HepG2 (cell line): ENCODE results near the gene ZER1. TPM values are rescaled to one million over a fixed set of nuclear protein-coding genes. Genes with fewer than 3 reads are reported as not detected.

Source experiments
- ATAC-seq: fragments of 200-7000 bp; cut with Tn5 transposase; 3 replicates; pipeline ENCODE4 v1.9.1; 2020; ENCODE audit warnings: mild to moderate bottlenecking, moderate library complexity
- BruUV-seq: library from RNA; stranded (reverse); fragments of 400-500 nt; replicated peaks from 2 replicates; lab custom pipeline; 2021; lab: Mats Ljungman, UMichigan
- CTCF ChIA-PET: fragments of 300-600 bp; formaldehyde crosslinking; extraction: SDS; loops from one replicate; lab custom pipeline; 2021; ENCODE audit warnings: low total read pairs, inconsistent platforms, low intra/inter-chr PET ratio; lab: Yijun Ruan, JAX
- POLR2A ChIA-PET: fragments of 350-600 bp; sonication (Branson Sonifier 250); formaldehyde crosslinking; loops from one replicate; lab custom pipeline; 2020; ENCODE audit warnings: antibody characterized with exemption, inconsistent platforms; lab: Yijun Ruan, JAX
- DNase-seq: peaks from one replicate; pipeline ENCODE4 v3.0.0-alpha.2; 2015; ENCODE audit warnings: low spot score
- FAIRE-seq: peaks from 3 replicates; lab custom pipeline; 2011; peaks lifted over from hg19 to GRCh38; lab: Jason Lieb, UNC
- H2AFZ ChIP-seq: one replicate; pipeline ENCODE4 v1.6.1; 2011; ENCODE audit warnings: low read length, inconsistent platforms
- H3K27ac ChIP-seq: fragments of 300-600 bp; 3 replicates; pipeline ENCODE4 v1.8.0; 2011; ENCODE audit warnings: mixed run types, mild to moderate bottlenecking, mixed read lengths, low read length, inconsistent platforms; ENCODE audit not compliant: insufficient read depth; ENCODE audit errors: extremely low read length
- H3K27me3 ChIP-seq, 2 experiments: fragments of 200-600 bp in 1 of 2; 2 replicates in 1 of 2; 3 replicates in 1 of 2; pipeline versions ENCODE4 v1.6.0 to v1.8.0; 2011; ENCODE audit warnings: low read length in 2 of 2, mild to moderate bottlenecking in 2 of 2, moderate library complexity in 2 of 2, inconsistent platforms in 1 of 2; ENCODE audit not compliant: insufficient read depth in 2 of 2, control insufficient read depth in 1 of 2
- H3K36me3 ChIP-seq, 2 experiments: fragments of 200-600 bp in 1 of 2; replicated peaks in 1 of 2; 2 replicates in 1 of 2; 3 replicates in 1 of 2; pipeline versions ENCODE4 v1.5.1 to v1.8.0; 2011; ENCODE audit warnings: low read length in 2 of 2, inconsistent platforms in 1 of 2; ENCODE audit not compliant: insufficient read depth in 2 of 2, control insufficient read depth in 1 of 2
- H3K4me1 ChIP-seq: 2 replicates; pipeline ENCODE4 v1.5.1; 2012; ENCODE audit warnings: low read length, inconsistent platforms; ENCODE audit not compliant: insufficient read depth
- H3K4me2 ChIP-seq: 2 replicates; pipeline ENCODE4 v1.6.0; 2011; ENCODE audit warnings: low read depth, low read length, inconsistent platforms
- H3K4me3 ChIP-seq, 3 experiments: fragments of 200-600 bp in 1 of 3; sonication (generic), shearing (Covaris generic) in 1 of 3; replicated peaks in 1 of 3; 2 replicates each; pipeline ENCODE4 v1.5.1; 2011 to 2016; ENCODE audit warnings: low read length in 3 of 3, inconsistent platforms in 2 of 3, low read depth in 2 of 3, mild to moderate bottlenecking in 2 of 3, control low read depth in 1 of 3, mixed read lengths in 1 of 3; ENCODE audit not compliant: insufficient read depth in 1 of 3
- H3K79me2 ChIP-seq: one replicate; pipeline ENCODE4 v1.6.1; 2011; ENCODE audit warnings: low read length, inconsistent platforms; ENCODE audit not compliant: insufficient read depth
- H3K9ac ChIP-seq: 2 replicates; pipeline ENCODE4 v1.6.0; 2011; ENCODE audit warnings: mild to moderate bottlenecking, low read depth, low read length, inconsistent platforms; ENCODE audit not compliant: insufficient read depth
- H3K9me3 ChIP-seq: 2 replicates; pipeline ENCODE4 v1.5.1; 2012; ENCODE audit warnings: mild to moderate bottlenecking, low read length
- H4K20me1 ChIP-seq: 2 replicates; pipeline ENCODE4 v1.6.0; 2011; ENCODE audit warnings: inconsistent platforms, mild to moderate bottlenecking, low read length, moderate library complexity; ENCODE audit not compliant: insufficient read depth
- AHR ChIP-seq: IDR thresholded peaks from 2 replicates; pipeline ENCODE4 v1.6.1; 2018; ENCODE audit warnings: missing genetic modification reagents, missing compliant biosample characterization
- ARID2 ChIP-seq: sonication (generic); formaldehyde crosslinking; IDR thresholded peaks from 2 replicates; pipeline ENCODE4 v1.8.1; 2022; ENCODE audit warnings: mild to moderate bottlenecking, missing genetic modification reagents, borderline replicate concordance
- FOXK2 ChIP-seq: fragments of 450-650 bp; IDR thresholded peaks from 2 replicates; pipeline ENCODE4 v1.6.1; 2016
- GZF1 ChIP-seq: sonication (generic); formaldehyde crosslinking; IDR thresholded peaks from 2 replicates; pipeline ENCODE4 v1.5.1; 2020; ENCODE audit warnings: mild to moderate bottlenecking, missing genetic modification reagents
- IRF2 ChIP-seq: IDR thresholded peaks from 2 replicates; pipeline ENCODE4 v1.6.1; 2018; ENCODE audit warnings: missing genetic modification reagents, missing compliant biosample characterization
- ISL2 ChIP-seq: sonication (generic); formaldehyde crosslinking; IDR thresholded peaks from 2 replicates; pipeline ENCODE4 v1.5.0; 2020; ENCODE audit warnings: missing genetic modification reagents
- LRRFIP1 ChIP-seq: sonication (generic); formaldehyde crosslinking; conservative IDR thresholded peaks from 2 replicates; pipeline ENCODE4 v1.4.0; 2020; ENCODE audit warnings: missing genetic modification reagents
- MAFK ChIP-seq, 2 experiments: IDR thresholded peaks in 1 of 2; conservative IDR thresholded peaks in 1 of 2; 2 replicates each; pipeline ENCODE4 v1.6.1; 2011; ENCODE audit warnings: improper control_type of control experiment in 2 of 2, low read length in 2 of 2
- NFKB2 ChIP-seq: sonication (generic); formaldehyde crosslinking; IDR thresholded peaks from 2 replicates; pipeline ENCODE4 v1.4.0; 2020; ENCODE audit warnings: missing genetic modification reagents, borderline replicate concordance
- RARG ChIP-seq: sonication (generic); formaldehyde crosslinking; IDR thresholded peaks from 2 replicates; pipeline ENCODE4 v1.4.0; 2020; ENCODE audit warnings: low read depth, mild to moderate bottlenecking, missing genetic modification reagents
- SRSF4 ChIP-seq: fragments of 200-400 bp; formaldehyde crosslinking; IDR thresholded peaks from one replicate; pipeline ENCODE4 v1.6.1; 2018; ENCODE audit warnings: mild to moderate bottlenecking, low read depth, low read length, moderate library complexity; ENCODE audit not compliant: poor library complexity, severe bottlenecking
- TFAP4 ChIP-seq: sonication (generic); IDR thresholded peaks from 2 replicates; pipeline ENCODE4 v1.6.1; 2016; ENCODE audit warnings: low read depth, borderline replicate concordance
- ZFYVE20 ChIP-seq: sonication (generic); formaldehyde crosslinking; IDR thresholded peaks from 2 replicates; pipeline ENCODE4 v1.8.0; 2023; ENCODE audit warnings: low read depth, mild to moderate bottlenecking, moderate library complexity, missing genetic modification reagents, borderline replicate concordance
- ZKSCAN1 ChIP-seq: fragments of 150-350 bp; IDR thresholded peaks from 2 replicates; pipeline ENCODE4 v1.6.1; 2014; ENCODE audit warnings: low read length
- ZNF567 ChIP-seq: sonication (generic); formaldehyde crosslinking; IDR thresholded peaks from 2 replicates; pipeline ENCODE4 v1.8.1; 2023; ENCODE audit warnings: mild to moderate bottlenecking, missing genetic modification reagents, borderline replicate concordance
- ZNF569 ChIP-seq: sonication (generic); formaldehyde crosslinking; IDR thresholded peaks from 2 replicates; pipeline ENCODE4 v1.5.0; 2020; ENCODE audit warnings: mild to moderate bottlenecking, missing genetic modification reagents, moderate library complexity, borderline replicate concordance
- ZNF761 ChIP-seq: sonication (generic); formaldehyde crosslinking; conservative IDR thresholded peaks from 2 replicates; pipeline ENCODE4 v1.4.0; 2020; ENCODE audit warnings: mild to moderate bottlenecking, missing genetic modification reagents
- ZZZ3 ChIP-seq: sonication (generic); formaldehyde crosslinking; IDR thresholded peaks from 2 replicates; pipeline ENCODE4 v1.4.0; 2020; ENCODE audit warnings: missing genetic modification reagents, mild to moderate bottlenecking, borderline replicate concordance
- WGBS: methylation state at CpG from one replicate; pipeline ENCODE4 v1.1.6; 2017; ENCODE audit warnings: low lambda C conversion rate; 5-methylcytosine and 5-hydroxymethylcytosine counted together
- in situ Hi-C: cut with HindIII; loops from 2 replicates; pipeline ENCODE4 v1.10.0; 2017; ENCODE audit warnings: low pct_unique_long_range_greater_than_20kb; ENCODE audit not compliant: extremely low pct_ligation_motif_present
- intact Hi-C: fragments of 100-400 bp; cut with micrococcal nuclease; formaldehyde crosslinking; loops from one replicate; pipeline ENCODE4 v1.10.0; 2022; ENCODE audit not compliant: unreplicated experiment
- polyA plus RNA-seq, 8 experiments: library from polyadenylated mRNA; depleted of rRNA in 3 of 8; stranded (reverse) in 7 of 8; unstranded in 1 of 8; fragments of >200 nt; fragmentation: Illumina TruSeq in 4 of 8; extraction: Trizol in 4 of 8; gene quantifications; 2 replicates each; pipeline versions ENCODE4 v1.2.1 to v1.2.3, GENCODE V29; 2011 to 2016; ENCODE audit warnings: low read depth in 4 of 8, missing spikeins in 1 of 8, mixed read lengths in 1 of 8; ENCODE audit not compliant: insufficient read depth in 1 of 8
- total RNA-seq, 5 experiments: library from RNA; depleted of rRNA; stranded (reverse); fragments of >200 nt; fragmentation: Illumina TruSeq; extraction: Trizol; gene quantifications; 2 replicates each; pipeline ENCODE4 v1.2.3, GENCODE V29; 2016; ENCODE audit warnings: low read depth in 1 of 5

ZER1 gene
- total and polyA plus RNA-seq, 2 of the 13 experiments (the other 11 are each of a cell fraction or from before 2014, with no cell fraction given) = 7.7 to 40.0 TPM

- TF ChIP-seq LRRFIP1 (CRISPR knock-in tag) (no peak), IRF2 (CRISPR knock-in tag) (no peak), TFAP4 (no peak), ZNF567 (CRISPR knock-in tag) (no peak), ZKSCAN1 (no peak), ZNF761 (CRISPR knock-in tag) (no peak), ZZZ3 (CRISPR knock-in tag) (no peak), MAFK (conservative IDR thresholded peaks at IDR 0.05 in 1 of 2, IDR thresholded peaks at IDR 0.05 in 1 of 2; ENCODE audit: low read length in 2 of 2) (no peak), FOXK2 (no peak)
Measured at GRCh38 chr9:128773049-128773448, 1.3 kb upstream of the ZER1 start (continued).

- Histone ChIP-seq H3K4me2 (peak overlapping the region; percentile 87), H3K4me3 (peak overlapping the region; percentile 80 to 99 (median 96)), H3K27me3 (no peaks in the 10 kb centered on the region; a peak in 1 of 5 replicates), H3K9me3 (no peaks in the 10 kb centered on the region), H3K27ac (peak overlapping the region; percentile 68), H3K36me3 (no peaks in the 10 kb centered on the region), H4K20me1 (no peaks in the 10 kb centered on the region), H3K9ac (peak overlapping the region; percentile 79), H2AFZ (no peak overlapping the region), H3K79me2 (peaks cover 16% of the 10 kb centered on the region), H3K4me1 (peaks cover 19% of the 10 kb centered on the region)
- CTCF ChIA-PET = interaction anchor here (1.6 kb wide), 1 partner anchor 38 kb away, joined by 4 read pairs; no protein-coding TSS in a partner anchor
- intact Hi-C loops = loop anchor here (2.0 kb wide), 1 partner anchor 38 kb away; no protein-coding TSS in a partner anchor
- 0% methylated on average over 23 of the region's 28 CpGs for WGBS
- no TSS peak for BruUV-seq
- in situ Hi-C loops = no loop called here
- ATAC-seq = peak; percentile 70
- DNase-seq = no peak
- peak; percentile 47 for FAIRE-seq
- POLR2A ChIA-PET = interaction anchor here (0.9 to 1.6 kb wide), 7 partner anchors 9 to 135 kb away, joined by 3 to 7 read pairs (median 5); partner anchors contain the start of genes ENDOG, SPOUT1, TBC1D13 and ZDHHC12
- TF ChIP-seq ARID2 (CRISPR knock-in tag) (no peak), ISL2 (CRISPR knock-in tag) (no peak), AHR (CRISPR knock-in tag) (no peak), ZFYVE20 (CRISPR knock-in tag) (no peak), GZF1 (no peak; the same call in 1 of the 2 replicates), NFKB2 (0 out of 2 replicates have a peak, but pooled peaks have one; percentile 3), SRSF4 (no peak), RARG (CRISPR knock-in tag) (no peak), ZNF569 (CRISPR knock-in tag) (no peak)
Measured at GRCh38 chr9:128771094-128771721, 519 bp downstream of the ZER1 start.
